DND-41 (cell line): ENCODE results near the gene IFITM10.

Experiments used
- ATAC-seq: fragments of 200-7000 bp; cut with Tn5 transposase; 3 replicates; pipeline ENCODE4 v1.9.1; 2021; ENCODE audit warnings: low read depth; ENCODE audit not compliant: insufficient read depth
- DNase-seq: peaks from one replicate; pipeline ENCODE4 v3.0.0-alpha.2; 2020
- H2AFZ ChIP-seq: 2 replicates; pipeline ENCODE4 v1.6.0; 2012; ENCODE audit warnings: low read depth, low read length
- H3K27ac ChIP-seq: 2 replicates; pipeline ENCODE4 v1.5.1; 2012; ENCODE audit warnings: low read length, inconsistent platforms
- H3K27me3 ChIP-seq: fragments of 200-600 bp; sonication (generic); 2 replicates; pipeline ENCODE4 v1.6.0; 2012; ENCODE audit warnings: low read length, mild to moderate bottlenecking, inconsistent platforms; ENCODE audit not compliant: insufficient read depth, poor library complexity
- H3K36me3 ChIP-seq: 2 replicates; pipeline ENCODE4 v1.5.1; 2012; ENCODE audit warnings: low read length, inconsistent platforms; ENCODE audit not compliant: insufficient read depth
- H3K4me1 ChIP-seq: 2 replicates; pipeline ENCODE4 v1.5.1; 2012; ENCODE audit warnings: mild to moderate bottlenecking, low read length; ENCODE audit not compliant: insufficient read depth
- H3K4me2 ChIP-seq: 2 replicates; pipeline ENCODE4 v1.6.0; 2012; ENCODE audit warnings: mild to moderate bottlenecking, moderate library complexity, low read length, inconsistent platforms; ENCODE audit not compliant: insufficient read depth
- H3K4me3 ChIP-seq, 2 experiments: fragments of 200-600 bp in 1 of 2; shearing (Covaris generic) in 1 of 2; 2 replicates each; pipeline ENCODE4 v1.5.1; 2012 to 2016; ENCODE audit warnings: inconsistent platforms in 2 of 2, low read length in 2 of 2, mild to moderate bottlenecking in 2 of 2, low read depth in 1 of 2, moderate library complexity in 1 of 2
- H3K79me2 ChIP-seq: 2 replicates; pipeline ENCODE4 v1.6.0; 2012; ENCODE audit warnings: low read length, inconsistent platforms; ENCODE audit not compliant: insufficient read depth
- H3K9ac ChIP-seq: 2 replicates; pipeline ENCODE4 v1.6.0; 2012; ENCODE audit warnings: low read depth, mild to moderate bottlenecking, inconsistent platforms, low read length, moderate library complexity
- H3K9me3 ChIP-seq: 2 replicates; pipeline ENCODE4 v1.5.1; 2012; ENCODE audit warnings: low read length, moderate library complexity, mild to moderate bottlenecking, inconsistent platforms; ENCODE audit not compliant: insufficient read depth, severe bottlenecking
- H4K20me1 ChIP-seq: 2 replicates; pipeline ENCODE4 v1.6.0; 2012; ENCODE audit warnings: low read length; ENCODE audit not compliant: insufficient read depth
- EZH2 ChIP-seq: IDR thresholded peaks from 3 replicates; pipeline ENCODE4 v1.6.1; 2012; ENCODE audit warnings: borderline replicate concordance, low read depth, mild to moderate bottlenecking, moderate library complexity, low read length, inconsistent platforms; ENCODE audit not compliant: severe bottlenecking
- TF ChIP-seq, protein P1 (sequence below): IDR thresholded peaks from 2 replicates; pipeline ENCODE4 v1.5.1; 2012; ENCODE audit warnings: borderline replicate concordance, low read length, moderate library complexity, mild to moderate bottlenecking; ENCODE audit not compliant: poor library complexity, severe bottlenecking; ENCODE audit errors: extremely low read depth

Gene IFITM10

GRCh38 chr11:1734641-1735081 is 15.7 kb downstream of the IFITM10 start:
- no peak for TF ChIP-seq EZH2
- TF ChIP-seq, protein P1, sequence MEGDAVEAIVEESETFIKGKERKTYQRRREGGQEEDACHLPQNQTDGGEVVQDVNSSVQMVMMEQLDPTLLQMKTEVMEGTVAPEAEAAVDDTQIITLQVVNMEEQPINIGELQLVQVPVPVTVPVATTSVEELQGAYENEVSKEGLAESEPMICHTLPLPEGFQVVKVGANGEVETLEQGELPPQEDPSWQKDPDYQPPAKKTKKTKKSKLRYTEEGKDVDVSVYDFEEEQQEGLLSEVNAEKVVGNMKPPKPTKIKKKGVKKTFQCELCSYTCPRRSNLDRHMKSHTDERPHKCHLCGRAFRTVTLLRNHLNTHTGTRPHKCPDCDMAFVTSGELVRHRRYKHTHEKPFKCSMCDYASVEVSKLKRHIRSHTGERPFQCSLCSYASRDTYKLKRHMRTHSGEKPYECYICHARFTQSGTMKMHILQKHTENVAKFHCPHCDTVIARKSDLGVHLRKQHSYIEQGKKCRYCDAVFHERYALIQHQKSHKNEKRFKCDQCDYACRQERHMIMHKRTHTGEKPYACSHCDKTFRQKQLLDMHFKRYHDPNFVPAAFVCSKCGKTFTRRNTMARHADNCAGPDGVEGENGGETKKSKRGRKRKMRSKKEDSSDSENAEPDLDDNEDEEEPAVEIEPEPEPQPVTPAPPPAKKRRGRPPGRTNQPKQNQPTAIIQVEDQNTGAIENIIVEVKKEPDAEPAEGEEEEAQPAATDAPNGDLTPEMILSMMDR = no peak

GRCh38 chr11:1733716-1734640 is 16.4 kb downstream of the IFITM10 start:
- Histone ChIP-seq H3K36me3 (no peaks in the 10 kb centered on the region), H3K9me3 (peaks cover 19% of the 10 kb centered on the region), H3K4me1 (peaks cover 51% of the 10 kb centered on the region), H3K27ac (peak overlapping the region; percentile 94; the same call in 1 of the 2 replicates), H4K20me1 (no peaks in the 10 kb centered on the region), H3K9ac (no peak overlapping the region), H3K27me3 (no peaks in the 10 kb centered on the region), H3K4me3 (no peak overlapping the region), H3K79me2 (no peaks in the 10 kb centered on the region; the same call in 1 of the 2 replicates), H3K4me2 (no peak overlapping the region), H2AFZ (no peak overlapping the region)
- TF ChIP-seq EZH2 = no peak
- TF ChIP-seq, protein P1 = no peak
- DNase-seq (no peak), ATAC-seq (no peak)

More at GRCh38 chr11:1734641-1735081, 15.7 kb downstream of the IFITM10 start:
- Histone ChIP-seq H3K27ac (no peak overlapping the region; the same call in 1 of the 2 replicates), H3K27me3 (no peaks in the 10 kb centered on the region), H2AFZ (no peak overlapping the region), H3K36me3 (no peaks in the 10 kb centered on the region), H3K4me1 (peaks cover 44% of the 10 kb centered on the region), H3K9me3 (peaks cover 19% of the 10 kb centered on the region), H3K4me2 (no peak overlapping the region), H3K79me2 (no peaks in the 10 kb centered on the region; the same call in 1 of the 2 replicates), H3K9ac (no peak overlapping the region), H3K4me3 (no peak overlapping the region), H4K20me1 (no peaks in the 10 kb centered on the region)
- ATAC-seq (no peak), DNase-seq (no peak)

DNA sequence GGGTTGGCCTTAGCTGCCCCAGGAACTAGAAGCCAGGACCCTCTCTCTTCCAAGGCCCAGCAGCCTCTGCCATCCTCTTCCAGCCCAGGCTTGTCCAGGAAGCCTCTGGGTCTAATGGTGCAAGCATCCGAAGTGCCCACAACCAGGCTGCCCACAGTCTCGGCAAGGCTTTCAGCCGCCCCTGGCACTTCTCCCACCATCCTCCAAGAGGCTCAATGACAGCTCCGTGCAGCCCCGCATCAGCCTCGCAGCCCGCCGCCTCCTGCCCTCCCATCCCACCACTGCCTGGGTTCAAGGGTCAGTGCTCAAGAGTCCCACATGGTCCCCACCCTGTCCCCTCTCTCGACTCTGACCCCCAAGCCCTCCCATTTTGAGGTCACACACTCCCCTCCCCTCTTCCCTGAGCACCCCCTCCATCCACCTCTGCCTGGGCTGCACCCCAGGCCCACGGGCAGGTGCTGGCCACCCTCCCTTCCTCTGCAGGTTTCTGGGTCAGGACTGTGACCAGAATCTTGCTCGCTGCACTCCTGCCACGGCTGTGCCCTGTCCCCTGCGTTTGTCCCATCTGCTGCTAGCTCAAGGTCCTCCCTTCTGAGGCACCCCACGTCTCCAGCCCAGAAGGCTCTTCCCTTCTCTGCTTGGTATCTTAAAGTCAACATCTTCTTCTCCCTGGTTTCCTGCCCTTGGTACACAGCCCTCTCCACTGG is 17.2 kb downstream of the IFITM10 start:
- TF ChIP-seq, protein P1 = no peak
- TF ChIP-seq EZH2 = no peak
- Histone ChIP-seq H3K9ac (peak overlapping the region; percentile 20; the same call in 1 of the 2 replicates), H3K4me1 (peaks cover 59% of the 10 kb centered on the region), H4K20me1 (no peaks in the 10 kb centered on the region), H3K36me3 (no peaks in the 10 kb centered on the region), H3K9me3 (peaks cover 19% of the 10 kb centered on the region), H3K4me2 (no peak overlapping the region), H3K27ac (peak overlapping the region; percentile 94; the same call in 1 of the 2 replicates), H3K4me3 (no peak overlapping the region), H3K79me2 (no peaks in the 10 kb centered on the region; the same call in 1 of the 2 replicates), H2AFZ (no peak overlapping the region), H3K27me3 (no peaks in the 10 kb centered on the region)
- DNase-seq (no peak), ATAC-seq (no peak)
